ENCODE data around the gene VHLL.
"Not testable (repeated sequence)": the region's sequence is repeated elsewhere in the genome, so short reads cannot be mapped to it uniquely, and the experiment has no call there.

The VHLL gene

GRCh38 chr1:156298852-156299357 lies at the start of gene VHLL:
Gene VHLL, minus strand, starts transcription at chr1:156299307. Its CDS starts 118 bp downstream, at chr1:156299189.
- Histone ChIP-seq H3K9me3 (ENCODE audit: control insufficient read depth in 1 of 2, low read length in 2 of 2) (no peaks in the 10 kb centered on the region), H3K27ac (ENCODE audit: low read length) (no peak within 1 kb of the TSS), H3K4me1 (ENCODE audit: control insufficient read depth in 1 of 2, insufficient read depth in 2 of 2, low read length in 2 of 2) (peaks cover 6 to 14% of the 10 kb centered on the region in 2 donors), H3K27me3 (ENCODE audit: low read depth, low read length) (no peaks in the 10 kb centered on the region), H3K4me3 (ENCODE audit: low read depth in 1 of 2, low read length in 2 of 2) (no peak within 1 kb of the TSS), H3K36me3 (ENCODE audit: control insufficient read depth in 1 of 2, insufficient read depth in 2 of 2, low read length in 2 of 2) (no peaks in the 10 kb centered on the region)

- Histone ChIP-seq H3K36me3 (ENCODE audit: control insufficient read depth in 1 of 2, insufficient read depth in 2 of 2, low read length in 2 of 2) (no peaks in the 10 kb centered on the region), H3K9me3 (ENCODE audit: control insufficient read depth in 1 of 2, low read length in 2 of 2) (no peaks in the 10 kb centered on the region), H3K4me1 (ENCODE audit: control insufficient read depth in 1 of 2, insufficient read depth in 2 of 2, low read length in 2 of 2) (no peaks in the 10 kb centered on the region), H3K4me3 (ENCODE audit: low read depth in 1 of 2, low read length in 2 of 2) (no peak overlapping the region), H3K27ac (ENCODE audit: low read length) (no peak overlapping the region), H3K27me3 (ENCODE audit: low read depth, low read length) (no peaks in the 10 kb centered on the region)
Observed at GRCh38 chr1:156347331-156347730, 48.2 kb upstream of the VHLL start.

- H3K4me1 ChIP-seq (ENCODE audit: control insufficient read depth in 1 of 2, insufficient read depth in 2 of 2, low read length in 2 of 2), result no peaks in the 10 kb centered on the region
- H3K27me3 ChIP-seq (ENCODE audit: low read depth, low read length), result no peaks in the 10 kb centered on the region
- no peaks in the 10 kb centered on the region for H3K9me3 ChIP-seq (ENCODE audit: control insufficient read depth in 1 of 2, low read length in 2 of 2)
- no peaks in the 10 kb centered on the region for H3K36me3 ChIP-seq (ENCODE audit: control insufficient read depth in 1 of 2, insufficient read depth in 2 of 2, low read length in 2 of 2)
- H3K4me3 ChIP-seq (ENCODE audit: low read depth in 1 of 2, low read length in 2 of 2), result no peak overlapping the region
- no peak overlapping the region for H3K27ac ChIP-seq (ENCODE audit: low read length)
Observed at GRCh38 chr1:156346636-156347035, 47.5 kb upstream of the VHLL start.

DNA sequence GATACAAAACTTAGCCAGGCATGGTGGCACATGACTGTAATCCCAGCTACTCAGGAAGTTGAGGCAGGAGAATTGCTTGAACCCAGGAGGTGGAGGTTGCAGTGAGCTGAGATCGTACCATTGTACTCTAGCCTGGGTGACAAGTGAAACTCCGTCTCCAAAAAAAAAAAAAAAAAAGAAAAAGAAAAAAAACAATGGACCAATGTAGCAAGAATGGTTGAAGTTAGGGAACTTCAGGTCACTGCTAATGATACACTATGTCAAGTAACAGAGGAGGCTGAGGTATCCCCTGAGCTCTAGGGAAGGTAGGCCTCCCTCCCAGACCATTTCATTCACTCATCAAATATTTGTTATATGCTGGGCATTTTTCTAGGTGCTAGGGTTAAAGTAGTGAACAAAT lies 46.9 kb upstream of the VHLL start:
- not testable (repeated sequence) for H3K4me3 ChIP-seq (ENCODE audit: low read depth in 1 of 2, low read length in 2 of 2); H3K27me3 ChIP-seq (ENCODE audit: low read depth, low read length); H3K27ac ChIP-seq (ENCODE audit: low read length); H3K4me1 ChIP-seq (ENCODE audit: control insufficient read depth in 1 of 2, insufficient read depth in 2 of 2, low read length in 2 of 2); H3K9me3 ChIP-seq (ENCODE audit: control insufficient read depth in 1 of 2, low read length in 2 of 2); H3K36me3 ChIP-seq (ENCODE audit: control insufficient read depth in 1 of 2, insufficient read depth in 2 of 2, low read length in 2 of 2)

DNA sequence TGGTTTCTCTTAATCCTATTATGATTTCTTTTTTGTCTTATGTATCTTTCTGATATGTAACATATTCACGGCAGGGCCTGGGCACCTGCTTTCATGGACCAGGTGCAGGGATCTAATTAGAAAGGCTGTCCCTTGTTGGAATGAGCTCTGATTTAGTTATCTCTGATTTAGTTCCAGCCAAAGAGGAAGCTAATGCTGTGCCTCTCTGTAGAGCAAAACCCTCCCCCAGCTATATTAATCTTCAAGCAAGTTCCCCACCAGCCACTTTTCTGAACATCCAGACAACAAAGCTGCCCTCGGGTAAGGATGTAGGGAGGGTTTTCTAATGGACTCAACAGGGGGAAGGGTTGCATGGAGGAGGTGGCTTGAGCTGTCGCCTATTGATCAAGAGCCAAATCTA lies 45.3 kb upstream of the VHLL start:
- no peak overlapping the region for H3K4me3 ChIP-seq (ENCODE audit: low read depth in 1 of 2, low read length in 2 of 2)
- H3K4me1 ChIP-seq (ENCODE audit: control insufficient read depth in 1 of 2, insufficient read depth in 2 of 2, low read length in 2 of 2), result no peaks in the 10 kb centered on the region
- H3K36me3 ChIP-seq (ENCODE audit: control insufficient read depth in 1 of 2, insufficient read depth in 2 of 2, low read length in 2 of 2), result no peaks in the 10 kb centered on the region
- no peaks in the 10 kb centered on the region for H3K27me3 ChIP-seq (ENCODE audit: low read depth, low read length)
- H3K9me3 ChIP-seq (ENCODE audit: control insufficient read depth in 1 of 2, low read length in 2 of 2), result no peaks in the 10 kb centered on the region
- H3K27ac ChIP-seq (ENCODE audit: low read length), result no peak overlapping the region

GRCh38 chr1:156342166-156342955 lies 43.3 kb upstream of the VHLL start:
- H3K4me3 ChIP-seq (ENCODE audit: low read depth in 1 of 2, low read length in 2 of 2), result no peak overlapping the region
- no peak overlapping the region for H3K27ac ChIP-seq (ENCODE audit: low read length)

GRCh38 chr1:156338180-156338976 lies 39.3 kb upstream of the VHLL start, which contains the start of the genes CCT3 and TSACC:
Gene CCT3, minus strand, starts transcription at chr1:156338292. Its CDS starts 108 bp downstream, at chr1:156338184.
Gene TSACC, plus strand, starts transcription at chr1:156338526. Its CDS starts 1,232 bp downstream, at chr1:156339758.
- peaks cover 16 to 18% of the 10 kb centered on the region in 2 donors for H3K36me3 ChIP-seq (ENCODE audit: control insufficient read depth in 1 of 2, insufficient read depth in 2 of 2, low read length in 2 of 2)

More at GRCh38 chr1:156342166-156342955, 43.3 kb upstream of the VHLL start:
- peaks cover under 1 to 3% of the 10 kb centered on the region in 2 donors for H3K4me1 ChIP-seq (ENCODE audit: control insufficient read depth in 1 of 2, insufficient read depth in 2 of 2, low read length in 2 of 2)
- H3K9me3 ChIP-seq (ENCODE audit: control insufficient read depth in 1 of 2, low read length in 2 of 2), result no peaks in the 10 kb centered on the region
- no peaks in the 10 kb centered on the region for H3K27me3 ChIP-seq (ENCODE audit: low read depth, low read length)
- no peaks in the 10 kb centered on the region for H3K36me3 ChIP-seq (ENCODE audit: control insufficient read depth in 1 of 2, insufficient read depth in 2 of 2, low read length in 2 of 2)

GRCh38 chr1:156337888-156338179 lies 38.7 kb upstream of the VHLL start:
- H3K4me1 ChIP-seq (ENCODE audit: control insufficient read depth in 1 of 2, insufficient read depth in 2 of 2, low read length in 2 of 2), result peaks cover 17 to 21% of the 10 kb centered on the region in 2 donors
- H3K36me3 ChIP-seq (ENCODE audit: control insufficient read depth in 1 of 2, insufficient read depth in 2 of 2, low read length in 2 of 2), result peaks cover 19 to 23% of the 10 kb centered on the region in 2 donors
- no peaks in the 10 kb centered on the region for H3K27me3 ChIP-seq (ENCODE audit: low read depth, low read length)
- H3K27ac ChIP-seq (ENCODE audit: low read length), result peak overlapping the region; percentile 87
- no peaks in the 10 kb centered on the region for H3K9me3 ChIP-seq (ENCODE audit: control insufficient read depth in 1 of 2, low read length in 2 of 2)
- peak overlapping the region; percentile 97 to 99 for H3K4me3 ChIP-seq (ENCODE audit: low read depth in 1 of 2, low read length in 2 of 2)

More at GRCh38 chr1:156338180-156338976, 39.3 kb upstream of the VHLL start, which contains the start of the genes CCT3 and TSACC:
- Histone ChIP-seq H3K27ac (ENCODE audit: low read length) (peak within 1 kb of the TSS; percentile 87), H3K4me3 (ENCODE audit: low read depth in 1 of 2, low read length in 2 of 2) (peak within 1 kb of the TSS; percentile 97 to 99), H3K9me3 (ENCODE audit: control insufficient read depth in 1 of 2, low read length in 2 of 2) (no peaks in the 10 kb centered on the region), H3K4me1 (ENCODE audit: control insufficient read depth in 1 of 2, insufficient read depth in 2 of 2, low read length in 2 of 2) (peaks cover 17 to 21% of the 10 kb centered on the region in 2 donors), H3K27me3 (ENCODE audit: low read depth, low read length) (no peaks in the 10 kb centered on the region)

DNA sequence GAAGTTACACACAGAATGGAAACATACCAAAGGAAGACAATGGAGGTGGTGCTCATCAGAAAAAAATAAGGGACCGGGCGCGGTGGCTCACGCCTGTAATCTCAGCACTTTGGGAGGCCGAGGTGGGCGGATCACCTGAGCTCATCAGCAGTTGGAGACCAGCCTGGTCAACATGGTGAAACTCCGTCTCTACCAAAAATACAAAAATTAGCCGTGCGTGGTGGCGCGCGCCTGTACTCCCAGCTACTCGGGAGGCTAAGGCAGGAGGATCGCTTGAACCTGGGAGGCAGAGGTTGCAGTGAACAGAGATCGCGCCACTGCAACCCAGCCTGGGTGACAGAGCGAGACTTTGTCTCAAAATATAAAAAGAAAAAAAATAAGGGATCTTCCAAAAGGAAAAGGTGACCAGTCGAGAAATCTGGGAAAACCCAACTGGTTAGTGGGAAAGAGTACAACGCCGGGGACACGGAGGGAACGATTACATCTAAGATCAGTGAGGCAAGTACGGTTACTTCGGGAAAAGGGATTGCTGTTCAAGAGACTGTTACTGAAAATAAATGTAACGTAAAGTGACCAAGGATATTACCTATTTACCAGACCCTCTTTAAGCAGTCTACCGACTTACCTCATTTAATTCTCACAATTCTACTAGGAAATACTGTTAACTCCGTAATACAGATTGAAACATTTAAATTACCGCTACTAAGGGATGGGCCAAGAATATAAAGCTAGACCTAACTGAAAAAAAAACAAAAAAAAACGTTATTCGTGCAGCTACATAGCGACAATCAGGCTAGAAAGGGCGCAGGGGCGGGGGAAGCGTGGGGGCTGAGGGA lies 38.2 kb upstream of the VHLL start:
- H3K36me3 ChIP-seq (ENCODE audit: control insufficient read depth in 1 of 2, insufficient read depth in 2 of 2, low read length in 2 of 2), result peaks cover 23 to 29% of the 10 kb centered on the region in 2 donors
- H3K4me3 ChIP-seq (ENCODE audit: low read depth in 1 of 2, low read length in 2 of 2), result peak overlapping the region; percentile 97 to 99
- H3K4me1 ChIP-seq (ENCODE audit: control insufficient read depth in 1 of 2, insufficient read depth in 2 of 2, low read length in 2 of 2), result peaks cover 17 to 21% of the 10 kb centered on the region in 2 donors
- H3K9me3 ChIP-seq (ENCODE audit: control insufficient read depth in 1 of 2, low read length in 2 of 2), result no peaks in the 10 kb centered on the region
- H3K27ac ChIP-seq (ENCODE audit: low read length), result peak overlapping the region; percentile 87
- H3K27me3 ChIP-seq (ENCODE audit: low read depth, low read length), result no peaks in the 10 kb centered on the region

DNA sequence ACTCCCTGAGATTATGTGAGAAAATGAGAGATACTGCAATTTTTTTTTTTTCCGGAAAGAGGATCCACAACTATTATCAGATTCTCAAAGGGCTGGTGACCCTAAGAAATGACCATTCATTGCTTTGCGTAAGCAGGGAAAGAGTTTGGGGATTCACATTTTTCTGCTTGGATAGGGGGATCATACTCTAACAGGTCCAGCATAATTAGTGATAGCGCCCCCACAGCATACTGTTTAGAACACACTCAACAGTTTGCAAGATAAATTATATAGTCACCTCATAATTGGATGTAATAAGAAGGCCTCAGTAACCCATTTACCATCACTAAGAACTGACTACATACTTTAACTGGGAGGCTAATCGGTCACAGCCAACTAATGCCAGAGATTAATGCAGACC lies 37.1 kb upstream of the VHLL start:
- Histone ChIP-seq H3K4me1 (ENCODE audit: control insufficient read depth in 1 of 2, insufficient read depth in 2 of 2, low read length in 2 of 2) (peaks cover 17 to 21% of the 10 kb centered on the region in 2 donors), H3K9me3 (ENCODE audit: control insufficient read depth in 1 of 2, low read length in 2 of 2) (no peaks in the 10 kb centered on the region), H3K27ac (ENCODE audit: low read length) (no peak overlapping the region), H3K27me3 (ENCODE audit: low read depth, low read length) (no peaks in the 10 kb centered on the region), H3K36me3 (ENCODE audit: control insufficient read depth in 1 of 2, insufficient read depth in 2 of 2, low read length in 2 of 2) (peaks cover 23 to 35% of the 10 kb centered on the region in 2 donors), H3K4me3 (ENCODE audit: low read depth in 1 of 2, low read length in 2 of 2) (peak overlapping the region; percentile 97 to 99)
